GM10847 (cell line): Measurements from ENCODE around the gene F8.

Source experiments
- POLR2A ChIP-seq: IDR thresholded peaks from 2 replicates; pipeline ENCODE4 v1.6.1; 2011; ENCODE audit not compliant: insufficient read length; ENCODE audit errors: extremely low read depth

F8 gene

GRCh38 chrX:155001873-155002272, 20.6 kb downstream of the F8 start:
- TF ChIP-seq POLR2A: no peak

- TF ChIP-seq POLR2A: no peak
These were observed 21.7 kb downstream of the F8 start for GRCh38 chrX:155000841-155001240.

- TF ChIP-seq POLR2A: no peak
These were observed 24.2 kb downstream of the F8 start for GRCh38 chrX:154998204-154998880.

GRCh38 chrX:154991476-154991875, 31.0 kb downstream of the F8 start:
- TF ChIP-seq POLR2A: no peak

GRCh38 chrX:154991039-154991438, 31.5 kb downstream of the F8 start:
- no peak for TF ChIP-seq POLR2A

GRCh38 chrX:154990496-154990895, 32.0 kb downstream of the F8 start:
- no peak for TF ChIP-seq POLR2A

- TF ChIP-seq POLR2A: no peak
These were observed 33.8 kb downstream of the F8 start for GRCh38 chrX:154988719-154989118.

GRCh38 chrX:154987940-154988339, 34.6 kb downstream of the F8 start:
- no peak for TF ChIP-seq POLR2A

- no peak for TF ChIP-seq POLR2A
These were observed 35.5 kb downstream of the F8 start for GRCh38 chrX:154986826-154987575.

- no peak for TF ChIP-seq POLR2A
These were observed 41.5 kb downstream of the F8 start for GRCh38 chrX:154981116-154981411.

GRCh38 chrX:154980330-154981115, 42.0 kb downstream of the F8 start:
- no peak for TF ChIP-seq POLR2A

GRCh38 chrX:154979629-154980028, 42.9 kb downstream of the F8 start:
- TF ChIP-seq POLR2A: no peak

- TF ChIP-seq POLR2A: no peak
These were observed 54.2 kb downstream of the F8 start for GRCh38 chrX:154968353-154968752.

GRCh38 chrX:154967603-154968002, 54.9 kb downstream of the F8 start:
- TF ChIP-seq POLR2A: no peak

- TF ChIP-seq POLR2A: no peak
These were observed 60.6 kb downstream of the F8 start for GRCh38 chrX:154961947-154962346.

- TF ChIP-seq POLR2A: no peak
These were observed 104.5 kb downstream of the F8 start for GRCh38 chrX:154918060-154918483.
